GM19324 (cell line): ENCODE data around the gene ABL1.

Experiments used
- ATAC-seq: cut with Tn5 transposase; IDR thresholded peaks from one replicate; pipeline ENCODE4 v1.9.1; 2021; ENCODE audit warnings: mild to moderate bottlenecking, moderate library complexity; ENCODE audit not compliant: unreplicated experiment, low FRiP score

Gene ABL1

DNA sequence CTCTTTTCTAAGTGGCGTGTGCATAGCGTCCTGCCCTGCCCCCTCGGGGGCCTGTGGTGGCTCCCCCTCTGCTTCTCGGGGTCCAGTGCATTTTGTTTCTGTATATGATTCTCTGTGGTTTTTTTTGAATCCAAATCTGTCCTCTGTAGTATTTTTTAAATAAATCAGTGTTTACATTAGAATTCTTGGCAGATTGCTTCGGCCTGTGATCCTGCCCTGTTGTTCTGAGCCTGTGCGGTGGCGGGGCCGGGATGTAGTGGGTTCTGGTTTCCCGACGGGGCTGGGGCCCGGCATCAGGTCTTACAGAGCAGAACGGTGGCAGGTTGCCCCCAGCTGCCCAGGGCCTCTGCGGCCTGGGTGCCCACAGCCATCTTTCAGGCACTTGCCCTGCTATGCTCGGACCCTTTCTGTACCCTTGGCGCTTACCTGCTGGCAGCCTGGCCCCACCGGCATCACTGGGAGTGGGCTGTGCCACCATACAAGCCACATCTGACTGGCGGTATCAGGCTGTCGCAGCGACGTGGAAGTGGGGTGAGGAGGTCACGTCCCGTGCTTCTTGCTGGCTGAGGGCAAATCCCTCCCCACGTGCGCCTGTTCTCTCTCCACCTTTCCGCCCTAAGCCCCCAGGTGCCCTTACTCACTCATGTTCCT lies 52.6 kb downstream of the ABL1 start:
- no peak for ATAC-seq

- ATAC-seq: no peak
Observed at GRCh38 chr9:130888146-130888885, 53.3 kb downstream of the ABL1 start.

DNA sequence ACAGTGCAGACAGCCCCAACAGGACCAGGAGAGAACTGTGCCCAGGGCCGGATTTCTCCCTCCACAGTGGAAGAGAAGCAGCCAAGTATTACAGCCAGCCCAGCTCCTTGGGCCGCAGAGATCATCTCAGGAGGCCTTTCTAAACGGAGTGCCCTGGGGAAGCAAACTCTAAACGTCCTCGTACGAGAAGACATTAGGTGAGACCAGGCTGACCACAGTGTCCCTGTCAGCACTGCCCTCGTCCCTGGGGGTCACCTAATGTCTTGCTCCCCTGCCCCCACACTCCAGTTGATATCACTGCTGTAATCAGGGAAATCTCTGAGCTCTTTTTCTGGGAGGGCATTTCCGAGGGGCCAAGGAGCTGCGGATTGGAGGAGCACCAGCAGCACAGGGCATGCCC lies 55.1 kb downstream of the ABL1 start:
- no peak for ATAC-seq

DNA sequence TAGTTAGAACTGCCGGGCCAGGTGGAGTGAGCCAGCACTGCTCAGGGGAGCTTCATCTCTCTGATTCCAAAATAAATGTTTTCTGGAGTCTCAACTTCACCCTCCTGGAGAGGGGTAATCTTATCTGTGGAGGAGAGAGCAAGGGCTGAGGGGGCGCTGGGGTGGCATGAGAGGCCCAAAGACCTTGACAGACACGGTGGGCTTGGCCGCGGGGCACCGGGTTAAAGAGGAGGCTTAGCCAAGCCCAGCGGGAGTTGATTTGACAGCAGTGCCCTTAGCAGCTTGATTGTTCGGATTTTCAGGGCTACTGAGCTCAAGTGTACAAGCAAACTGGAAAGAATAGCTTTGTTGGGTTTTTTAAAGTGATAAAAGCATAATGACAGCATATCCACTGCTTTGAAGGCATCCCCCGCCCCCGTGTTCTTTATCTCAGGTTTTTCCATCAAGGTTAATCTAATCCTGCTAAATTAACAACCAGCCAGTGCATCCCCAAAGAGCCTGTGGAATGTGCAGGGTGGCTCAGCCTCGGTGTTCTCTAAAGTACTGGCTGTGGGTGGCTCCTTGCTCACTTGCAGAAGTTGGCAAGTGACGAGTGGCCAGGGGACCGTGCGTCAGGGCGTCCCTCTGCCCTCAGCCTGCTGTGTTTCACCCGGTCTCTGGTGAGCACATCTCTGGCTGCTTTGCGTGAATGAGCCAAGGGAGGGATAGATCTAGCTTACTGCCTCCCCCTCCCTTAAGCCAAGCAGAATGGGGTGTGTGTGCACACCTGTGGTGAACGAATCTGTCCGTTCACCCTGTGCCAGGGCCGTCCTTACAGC lies 56.0 kb downstream of the ABL1 start:
- ATAC-seq: no peak

- no peak for ATAC-seq
Observed at GRCh38 chr9:130891688-130892476, 56.8 kb downstream of the ABL1 start.

DNA sequence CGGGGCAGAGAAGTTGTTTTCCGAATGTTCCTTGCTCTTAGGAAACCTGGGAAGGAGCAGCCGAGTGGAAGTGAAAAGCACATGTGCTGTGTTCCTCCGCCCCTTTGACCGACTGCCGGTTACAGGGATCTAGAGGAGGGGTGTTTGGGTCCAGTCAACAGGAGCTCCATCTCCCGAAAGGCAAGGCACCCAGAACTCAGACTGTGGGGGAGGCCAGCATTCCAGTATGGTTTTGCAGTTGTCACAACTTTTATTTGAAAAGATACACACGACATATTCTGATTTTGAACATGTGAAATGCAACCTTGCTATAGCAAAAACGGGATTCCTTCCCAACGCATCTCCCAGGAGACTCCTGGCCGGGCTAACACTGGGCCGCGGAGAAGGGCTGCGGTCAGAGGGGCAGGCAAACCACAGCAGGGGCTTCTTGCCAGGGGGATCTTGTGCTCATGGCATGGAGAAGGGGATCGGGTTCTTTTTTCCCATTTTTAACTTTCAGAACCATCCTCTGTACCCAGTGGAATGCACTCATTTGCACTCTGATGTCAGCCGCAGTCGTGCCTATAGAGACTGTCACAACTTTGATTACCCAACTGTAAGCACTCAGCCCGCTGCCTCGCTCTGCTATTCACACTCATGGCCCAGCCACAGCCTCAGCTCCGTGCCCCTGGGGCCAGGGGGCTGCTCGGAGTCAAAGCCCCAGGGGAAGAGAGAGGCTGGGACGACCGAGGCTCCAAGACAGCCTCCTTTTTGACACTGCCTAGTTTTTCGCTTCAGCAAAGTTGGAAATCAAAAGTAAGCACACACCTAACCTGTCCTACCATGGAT lies 57.6 kb downstream of the ABL1 start:
- ATAC-seq: no peak

- ATAC-seq: no peak
Observed at GRCh38 chr9:130893341-130894101, 58.5 kb downstream of the ABL1 start.

DNA sequence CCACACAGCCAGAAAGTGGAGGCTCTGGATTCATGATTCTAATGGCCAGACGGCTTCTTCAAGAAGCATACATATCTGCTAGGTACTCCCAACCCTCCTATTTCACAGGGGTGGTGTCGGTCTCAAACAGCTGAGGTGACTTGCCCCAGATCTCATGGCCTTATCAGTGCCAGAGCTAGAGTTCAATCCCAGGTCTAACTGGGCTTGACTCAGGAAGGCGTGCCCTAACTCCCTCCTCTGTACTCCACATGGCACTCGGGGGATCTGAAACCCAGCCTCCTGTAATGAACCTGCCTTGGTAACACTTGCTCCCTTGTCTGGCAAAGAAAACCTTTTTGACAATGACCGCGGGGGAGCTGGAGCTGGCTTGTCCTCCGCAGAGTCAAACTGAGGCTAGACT lies 59.5 kb downstream of the ABL1 start:
- ATAC-seq: no peak

- ATAC-seq: no peak
Observed at GRCh38 chr9:130895038-130895437, 60.0 kb downstream of the ABL1 start.

- no peak for ATAC-seq
Observed at GRCh38 chr9:130895481-130896232, 60.6 kb downstream of the ABL1 start.

DNA sequence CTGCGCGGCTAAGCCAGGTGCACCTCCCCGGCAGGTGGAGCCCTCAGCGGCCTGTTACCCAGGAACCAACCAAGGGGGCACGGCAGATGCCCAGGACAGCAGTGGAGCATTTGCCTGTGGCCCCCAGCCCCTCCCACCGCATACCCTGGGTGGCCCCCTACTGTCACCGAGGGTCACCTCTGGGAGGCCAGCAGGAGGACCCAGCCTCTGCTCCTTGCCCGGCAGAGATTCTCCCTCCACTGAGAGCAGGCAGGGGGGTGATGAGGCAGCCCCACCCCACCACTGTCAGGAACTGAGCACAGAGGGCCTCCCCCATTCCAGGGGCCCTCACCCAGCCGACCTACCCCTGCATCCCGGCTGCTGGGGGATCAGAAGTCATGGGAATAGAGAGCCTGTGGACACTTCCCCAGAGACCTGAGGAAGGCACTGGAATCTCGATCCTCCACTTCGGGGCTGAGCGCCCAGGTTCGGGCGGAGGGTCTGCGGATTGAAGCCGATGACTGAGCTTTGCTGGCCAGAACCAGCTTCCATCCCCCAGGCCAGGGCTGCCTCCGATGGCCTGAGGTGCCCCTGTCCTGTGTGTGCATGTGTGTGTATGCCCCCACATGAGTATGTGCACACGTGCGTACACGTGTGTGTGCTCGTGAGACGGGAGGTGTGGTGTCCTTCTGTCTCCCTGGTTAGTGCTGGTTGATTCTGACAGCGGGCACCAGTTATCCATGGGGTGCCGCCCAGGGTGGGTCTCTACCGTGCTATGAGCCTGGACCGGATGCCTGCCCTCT lies 61.4 kb downstream of the ABL1 start, which contains the start of gene QRFP:
Gene QRFP (minus strand): TSS at position 580 of the 782 bp plus-strand sequence. CDS start 2,974 bp downstream, outside the sequence.
- ATAC-seq: no peak

DNA sequence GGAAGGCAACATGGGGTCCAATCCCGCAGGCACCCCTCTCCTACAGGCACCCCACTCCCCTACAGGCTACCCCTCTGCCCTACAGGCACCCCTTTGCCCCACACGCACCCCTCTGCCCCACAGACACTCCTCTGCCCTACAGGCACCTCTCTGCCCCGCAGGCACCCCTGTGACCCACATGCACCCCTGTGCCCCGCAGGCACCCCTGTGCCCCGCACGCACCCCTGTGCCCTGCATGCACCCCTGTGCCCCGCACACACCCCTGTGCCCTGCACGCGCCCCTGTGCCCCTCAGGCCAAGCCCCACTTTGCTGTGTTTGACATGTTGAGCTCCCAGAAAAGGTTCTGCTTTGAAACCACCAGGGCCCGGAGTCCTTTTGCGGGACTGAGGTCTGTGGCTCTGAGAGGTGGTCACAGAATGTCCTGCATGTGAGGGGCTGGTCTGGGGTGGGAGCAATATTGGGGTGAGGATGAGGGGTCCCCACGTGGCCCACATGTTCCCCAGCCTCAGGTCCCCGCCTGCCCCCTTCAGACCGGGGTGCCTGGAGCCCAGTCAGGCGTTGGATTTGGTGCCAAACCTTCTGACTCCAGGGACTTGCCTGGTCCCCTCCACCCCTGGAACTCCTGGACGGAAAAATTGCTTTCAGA lies 62.2 kb downstream of the ABL1 start:
- ATAC-seq: no peak

DNA sequence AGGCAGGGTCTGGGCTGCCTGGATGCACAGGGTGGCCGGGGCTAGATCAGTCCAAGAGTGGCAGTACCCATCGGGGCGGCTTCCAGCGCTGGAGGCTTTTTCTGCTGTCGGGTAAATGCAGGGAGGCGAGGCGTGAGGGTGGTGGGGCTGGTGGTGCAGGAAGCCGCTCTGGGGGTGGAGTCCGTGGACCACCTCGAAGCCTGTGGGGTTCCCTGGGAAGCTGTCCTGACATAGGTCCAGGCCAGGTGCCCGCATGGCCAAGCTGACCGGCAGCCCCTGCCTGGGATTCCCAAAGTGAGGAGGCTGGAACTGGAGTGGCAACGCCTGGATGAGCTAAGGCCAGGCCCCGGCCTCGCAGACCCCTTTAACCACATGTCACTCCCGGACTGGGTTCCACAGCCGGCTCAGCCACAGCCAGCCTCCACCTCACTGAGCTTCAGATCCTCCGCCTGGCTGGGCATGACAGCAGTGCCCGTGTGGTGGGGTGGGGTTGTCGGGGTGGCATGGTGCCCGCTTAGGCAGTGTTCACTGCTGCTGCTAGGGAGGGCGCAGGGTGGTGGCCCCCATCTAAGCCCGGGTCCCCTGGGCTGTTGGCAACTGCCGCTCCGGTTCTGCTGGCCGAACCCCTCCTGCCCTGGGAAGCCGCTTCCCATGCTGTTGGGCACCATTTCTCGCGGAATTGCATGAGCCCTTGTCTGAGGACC lies 62.9 kb downstream of the ABL1 start:
- no peak for ATAC-seq

DNA sequence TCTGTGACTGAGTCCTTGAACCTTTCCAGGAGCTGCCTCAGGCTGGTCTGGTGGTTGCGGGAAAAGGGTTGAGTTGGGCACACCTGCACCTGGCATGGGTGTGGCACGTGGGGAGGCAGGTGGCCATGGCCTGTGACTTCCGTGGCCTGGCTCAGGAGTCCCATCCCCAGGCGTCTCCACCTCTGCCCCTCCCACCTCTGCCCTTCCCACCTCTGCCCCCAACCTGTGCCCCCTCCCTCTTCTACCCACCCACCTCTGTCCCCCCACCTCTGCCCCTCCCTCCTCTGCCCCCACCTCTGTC lies 63.4 kb downstream of the ABL1 start:
- no peak for ATAC-seq

DNA sequence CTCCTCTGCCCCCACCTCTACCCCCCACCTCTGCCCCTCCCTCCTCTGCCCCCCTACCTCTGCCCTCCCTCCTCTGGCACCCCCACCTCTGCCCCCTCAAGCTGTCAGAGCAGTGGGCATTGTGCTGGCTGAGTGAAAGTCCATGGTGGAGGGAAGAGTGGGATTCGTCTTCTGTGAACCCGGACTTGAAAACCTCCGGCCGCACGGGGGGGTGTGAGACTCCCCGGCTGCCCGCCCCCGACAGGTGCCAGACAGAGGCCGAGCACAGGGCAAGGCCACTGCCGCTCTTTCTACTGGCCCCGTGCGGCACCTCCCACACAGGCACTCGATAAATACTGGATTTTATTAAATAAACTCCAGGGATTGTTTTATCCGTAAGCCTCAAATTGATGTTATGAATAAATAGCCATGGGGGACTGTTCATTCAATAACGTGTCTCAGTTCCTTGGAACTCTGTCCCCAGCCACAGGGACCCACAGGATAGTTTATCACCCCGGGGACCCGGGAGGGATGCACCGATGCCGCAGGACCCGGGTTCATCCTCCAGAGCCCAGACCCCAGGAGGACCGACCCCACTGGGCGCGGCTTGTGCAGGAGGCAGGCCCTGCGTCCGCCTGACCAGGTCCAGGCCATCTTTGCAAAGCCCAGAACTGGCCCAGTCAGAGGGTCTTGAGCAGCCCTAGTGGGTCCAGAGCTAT lies 64.1 kb downstream of the ABL1 start:
- no peak for ATAC-seq
